KMS-11 (cell line): ENCODE data around the gene PAQR4.
"Not testable (repeated sequence)": the region's sequence is repeated elsewhere in the genome, so short reads cannot be mapped to it uniquely, and the experiment has no call there.

Source experiments
- H2AFZ ChIP-seq: fragments of 200-600 bp; sonication (generic); 2 replicates; pipeline ENCODE4 v1.6.1; 2016; ENCODE audit warnings: antibody characterized with exemption, mixed run types, low read depth
- H3K27ac ChIP-seq: fragments of 200-600 bp; sonication (generic); 2 replicates; pipeline ENCODE4 v1.6.1; 2016; ENCODE audit warnings: mild to moderate bottlenecking, mixed run types
- H3K27me3 ChIP-seq: fragments of 200-600 bp; sonication (generic); 2 replicates; pipeline ENCODE4 v1.6.1; 2017; ENCODE audit warnings: mild to moderate bottlenecking, low read depth, mixed run types, moderate library complexity; ENCODE audit not compliant: insufficient read depth
- H3K36me3 ChIP-seq: fragments of 200-600 bp; sonication (generic); 2 replicates; pipeline ENCODE4 v1.6.1; 2017; ENCODE audit warnings: mild to moderate bottlenecking, mixed run types; ENCODE audit not compliant: insufficient read depth
- H3K4me1 ChIP-seq: fragments of 200-600 bp; sonication (generic); 2 replicates; pipeline ENCODE4 v1.6.1; 2016; ENCODE audit warnings: mild to moderate bottlenecking, low read depth, mixed run types; ENCODE audit not compliant: poor library complexity, severe bottlenecking
- H3K4me2 ChIP-seq: fragments of 200-600 bp; sonication (generic); 2 replicates; pipeline ENCODE4 v1.7.0; 2016; ENCODE audit warnings: mild to moderate bottlenecking, mixed run types
- H3K4me3 ChIP-seq: fragments of 200-600 bp; sonication (generic); IDR thresholded peaks from 2 replicates; pipeline ENCODE4 v1.6.1; 2017; ENCODE audit warnings: low read depth, low read length, mixed read lengths; ENCODE audit not compliant: insufficient read depth
- H3K79me2 ChIP-seq: fragments of 200-600 bp; sonication (generic); 2 replicates; pipeline ENCODE4 v1.6.1; 2016; ENCODE audit warnings: low read depth, mixed run types; ENCODE audit not compliant: insufficient read depth
- H3K9ac ChIP-seq: fragments of 200-600 bp; sonication (generic); 2 replicates; pipeline ENCODE4 v1.6.1; 2016; ENCODE audit warnings: mild to moderate bottlenecking, mixed run types
- H4K20me1 ChIP-seq: fragments of 200-600 bp; sonication (generic); 2 replicates; pipeline ENCODE4 v1.6.1; 2016; ENCODE audit warnings: mild to moderate bottlenecking, mixed run types; ENCODE audit not compliant: insufficient read depth
- TF ChIP-seq, protein P1 (sequence below): fragments of 200-600 bp; sonication (generic); conservative IDR thresholded peaks from 2 replicates; pipeline ENCODE4 v1.6.1; 2017; ENCODE audit warnings: low read depth, mild to moderate bottlenecking, antibody characterized with exemption, low read length, moderate library complexity, mixed read lengths

PAQR4 gene

DNA sequence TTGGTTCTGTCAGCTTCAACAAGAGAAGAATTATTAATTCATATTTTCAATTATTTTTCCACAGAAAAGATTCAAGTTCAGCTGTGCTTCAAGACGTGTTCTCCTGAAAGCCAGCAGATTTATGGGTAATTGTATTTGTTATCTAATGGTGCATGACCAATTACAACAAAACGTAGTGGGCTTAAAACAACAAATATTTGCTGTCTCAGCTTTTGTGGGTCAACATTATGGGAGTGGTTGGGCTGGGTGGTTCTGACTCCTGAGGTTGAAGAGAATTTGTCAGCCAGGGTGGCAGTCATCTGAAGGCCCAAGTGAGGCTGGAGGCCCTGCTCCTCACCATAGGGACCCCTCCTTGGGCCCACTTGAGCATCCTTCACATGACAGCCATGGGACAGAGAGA, 29.2 kb upstream of the PAQR4 start:
- Histone ChIP-seq H4K20me1 (no peaks in the 10 kb centered on the region), H3K27ac (no peak overlapping the region), H3K9ac (no peak overlapping the region), H3K79me2 (no peaks in the 10 kb centered on the region), H3K4me1 (no peaks in the 10 kb centered on the region), H3K27me3 (no peaks in the 10 kb centered on the region), H2AFZ (no peak overlapping the region), H3K4me2 (no peak overlapping the region), H3K4me3 (no peak overlapping the region), H3K36me3 (no peaks in the 10 kb centered on the region; the same call in 1 of the 2 replicates)
- TF ChIP-seq, protein P1, sequence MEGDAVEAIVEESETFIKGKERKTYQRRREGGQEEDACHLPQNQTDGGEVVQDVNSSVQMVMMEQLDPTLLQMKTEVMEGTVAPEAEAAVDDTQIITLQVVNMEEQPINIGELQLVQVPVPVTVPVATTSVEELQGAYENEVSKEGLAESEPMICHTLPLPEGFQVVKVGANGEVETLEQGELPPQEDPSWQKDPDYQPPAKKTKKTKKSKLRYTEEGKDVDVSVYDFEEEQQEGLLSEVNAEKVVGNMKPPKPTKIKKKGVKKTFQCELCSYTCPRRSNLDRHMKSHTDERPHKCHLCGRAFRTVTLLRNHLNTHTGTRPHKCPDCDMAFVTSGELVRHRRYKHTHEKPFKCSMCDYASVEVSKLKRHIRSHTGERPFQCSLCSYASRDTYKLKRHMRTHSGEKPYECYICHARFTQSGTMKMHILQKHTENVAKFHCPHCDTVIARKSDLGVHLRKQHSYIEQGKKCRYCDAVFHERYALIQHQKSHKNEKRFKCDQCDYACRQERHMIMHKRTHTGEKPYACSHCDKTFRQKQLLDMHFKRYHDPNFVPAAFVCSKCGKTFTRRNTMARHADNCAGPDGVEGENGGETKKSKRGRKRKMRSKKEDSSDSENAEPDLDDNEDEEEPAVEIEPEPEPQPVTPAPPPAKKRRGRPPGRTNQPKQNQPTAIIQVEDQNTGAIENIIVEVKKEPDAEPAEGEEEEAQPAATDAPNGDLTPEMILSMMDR, result no peak

DNA sequence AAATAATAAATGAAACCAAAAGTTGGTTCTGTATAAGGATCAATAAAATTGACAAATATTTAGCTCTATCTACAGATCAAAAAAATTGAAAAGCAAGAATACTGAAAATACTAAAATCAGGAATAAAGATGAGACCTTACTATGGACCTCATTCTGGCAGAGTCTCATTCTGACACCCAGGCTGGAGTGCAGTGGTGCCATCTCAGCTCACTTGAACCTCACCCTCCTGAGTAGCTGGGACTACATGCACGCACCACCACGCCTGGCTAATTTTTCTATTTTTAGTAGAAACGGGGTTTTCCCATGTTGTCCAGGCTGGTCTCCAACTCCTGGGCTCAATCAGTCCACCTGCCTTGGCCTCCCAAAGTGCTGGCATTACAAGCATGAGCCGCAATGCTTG, 27.1 kb upstream of the PAQR4 start:
- Histone ChIP-seq H3K9ac (no peak overlapping the region), H3K79me2 (no peaks in the 10 kb centered on the region), H3K4me1 (no peaks in the 10 kb centered on the region), H3K4me3 (no peak overlapping the region), H3K27ac (no peak overlapping the region), H3K27me3 (no peaks in the 10 kb centered on the region), H4K20me1 (no peaks in the 10 kb centered on the region), H3K4me2 (no peak overlapping the region), H3K36me3 (no peaks in the 10 kb centered on the region; the same call in 1 of the 2 replicates), H2AFZ (no peak overlapping the region)
- TF ChIP-seq, protein P1, result no peak

DNA sequence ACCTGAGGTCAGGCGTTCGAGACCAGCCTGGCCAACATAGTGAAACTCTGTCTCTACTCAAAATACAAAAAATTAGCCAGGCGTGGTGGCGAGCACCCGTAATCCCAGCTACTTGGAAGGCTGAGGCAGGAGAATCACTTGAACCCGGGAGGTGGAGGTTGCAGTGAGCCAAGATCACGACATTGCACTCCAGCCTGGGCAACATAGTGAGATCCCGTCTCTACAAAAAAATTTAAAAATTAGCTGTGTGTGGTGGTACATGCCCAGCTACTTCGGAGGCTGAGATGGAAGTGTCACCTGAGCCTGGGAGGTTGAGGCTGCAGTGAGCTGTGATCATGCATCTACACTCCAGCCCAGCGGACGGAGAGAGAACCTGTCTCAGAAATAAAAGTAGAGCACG, 25.4 kb upstream of the PAQR4 start:
- H3K9ac ChIP-seq, H3K4me1 ChIP-seq, H3K27me3 ChIP-seq, H2AFZ ChIP-seq, H3K79me2 ChIP-seq, H4K20me1 ChIP-seq, H3K27ac ChIP-seq, H3K4me3 ChIP-seq, H3K4me2 ChIP-seq, H3K36me3 ChIP-seq: not testable (repeated sequence)

DNA sequence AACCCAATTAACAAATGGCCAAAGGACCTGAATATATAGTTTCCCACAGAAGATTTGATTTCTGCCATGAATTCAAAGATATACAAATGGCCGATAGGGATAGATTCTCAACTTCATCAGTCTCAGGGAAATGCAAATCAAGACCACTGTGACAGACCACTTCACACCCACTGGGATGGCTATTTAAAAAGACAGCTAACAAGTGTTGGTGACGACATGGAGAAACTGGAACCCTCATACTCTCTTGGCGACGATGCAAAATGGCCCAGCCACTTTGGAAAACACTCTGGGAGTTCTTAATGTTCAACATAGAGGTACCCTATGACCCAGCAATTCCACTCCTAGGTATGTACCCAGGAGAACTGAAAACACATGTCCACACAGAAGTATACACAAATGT, 22.5 kb upstream of the PAQR4 start:
- Histone ChIP-seq H2AFZ (no peak overlapping the region), H3K4me2 (no peak overlapping the region), H3K9ac (no peak overlapping the region), H3K4me1 (no peaks in the 10 kb centered on the region), H4K20me1 (no peaks in the 10 kb centered on the region), H3K27ac (no peak overlapping the region), H3K4me3 (no peak overlapping the region), H3K36me3 (no peaks in the 10 kb centered on the region), H3K27me3 (no peaks in the 10 kb centered on the region), H3K79me2 (no peaks in the 10 kb centered on the region)
- TF ChIP-seq, protein P1, result no peak

DNA sequence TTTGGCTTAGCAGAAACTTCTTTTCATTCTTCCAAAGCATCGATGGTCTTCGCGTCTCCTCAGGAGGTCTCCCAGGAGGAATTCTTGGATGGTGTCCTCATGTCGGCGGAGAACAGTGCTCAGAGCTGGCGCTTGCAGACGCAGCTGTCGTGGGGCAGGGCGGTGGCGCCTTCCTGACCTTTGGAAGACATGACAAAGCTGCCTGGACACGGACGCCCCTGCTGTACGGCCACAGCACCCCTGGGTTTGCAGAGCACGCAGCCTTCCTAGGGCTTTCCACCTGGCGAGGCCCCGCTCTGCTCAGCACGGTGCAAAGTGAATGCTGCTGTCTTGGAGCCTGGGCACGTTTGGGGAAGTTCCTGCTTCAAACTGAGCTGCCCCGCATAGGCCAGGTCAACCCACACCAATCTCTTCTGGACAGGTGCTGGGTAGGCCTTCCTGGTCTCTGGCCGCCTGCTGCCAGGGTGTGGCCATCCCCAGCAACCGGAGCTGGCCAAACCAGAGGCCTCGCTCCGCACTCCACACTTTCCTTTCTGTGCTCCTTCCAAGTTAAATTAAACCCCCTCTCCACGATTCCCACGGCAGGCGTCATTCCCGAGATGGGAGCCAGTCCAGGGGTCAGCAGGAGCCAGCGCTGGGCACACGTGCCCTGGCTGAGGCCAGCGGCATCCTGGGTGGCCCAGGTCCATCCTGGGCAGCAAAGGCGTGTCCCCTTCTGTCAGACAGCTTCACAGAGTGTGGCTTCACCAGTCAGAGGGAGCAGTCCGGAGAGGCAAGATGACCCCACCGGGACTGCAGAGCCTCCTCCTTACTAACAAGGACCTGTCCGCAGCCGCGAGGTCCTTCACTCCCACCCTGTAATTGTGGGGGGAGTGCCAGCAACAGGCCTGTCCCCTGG, 20.1 kb upstream of the PAQR4 start:
- no peak overlapping the region for H2AFZ ChIP-seq
- peaks cover 21% of the 10 kb centered on the region for H3K4me1 ChIP-seq
- peaks cover 21% of the 10 kb centered on the region for H3K27me3 ChIP-seq
- H3K4me2 ChIP-seq, result no peak overlapping the region
- H3K27ac ChIP-seq, result no peak overlapping the region
- H4K20me1 ChIP-seq, result no peaks in the 10 kb centered on the region
- H3K36me3 ChIP-seq, result no peaks in the 10 kb centered on the region
- no peak overlapping the region for H3K9ac ChIP-seq
- TF ChIP-seq, protein P1, result no peak
- H3K79me2 ChIP-seq, result no peaks in the 10 kb centered on the region
- no peak overlapping the region for H3K4me3 ChIP-seq
